H1 (cell line): ENCODE measurements around the gene MTFMT. TPM values are rescaled to one million over a fixed set of nuclear protein-coding genes. Genes with fewer than 3 reads are reported as not detected.

ENCODE experiments used
- CTCF ChIA-PET: fragments of 300-600 bp; sonication (Branson Sonifier 250); formaldehyde crosslinking; loops from one replicate; lab custom pipeline; 2021; ENCODE audit not compliant: partially characterized antibody; lab: Charles Lee
- POLR2A ChIA-PET: fragments of 300-600 bp; sonication (Branson Sonifier 250); formaldehyde crosslinking; loops from one replicate; lab custom pipeline; 2021; ENCODE audit warnings: inconsistent platforms; ENCODE audit not compliant: partially characterized antibody; lab: Charles Lee
- DNase-seq, 2 experiments: peaks; one replicate each; pipeline versions ENCODE4 v3.0.0 to v3.0.0-alpha.2; 2010 to 2022; ENCODE audit warnings: low spot score in 2 of 2, low read depth in 1 of 2, mixed read lengths in 1 of 2
- FAIRE-seq: peaks from 2 replicates; lab custom pipeline; 2011; peaks lifted over from hg19 to GRCh38; lab: Jason Lieb, UNC
- H2AFZ ChIP-seq: 2 replicates; pipeline ENCODE4 v1.8.1; 2012; ENCODE audit warnings: low read length, inconsistent platforms
- H2AK5ac ChIP-seq: 2 replicates; pipeline ENCODE4 v1.6.1; 2013; ENCODE audit warnings: low read depth, low read length
- H2BK120ac ChIP-seq: replicated peaks from 2 replicates; pipeline ENCODE3; 2013; ENCODE audit warnings: low read depth, low read length, inconsistent platforms
- H2BK12ac ChIP-seq: 2 replicates; pipeline ENCODE4 v1.6.1; 2013; ENCODE audit warnings: low read depth, low read length
- H2BK15ac ChIP-seq: 2 replicates; pipeline ENCODE4 v1.6.1; 2013; ENCODE audit warnings: low read length
- H2BK20ac ChIP-seq: 2 replicates; pipeline ENCODE4 v1.6.1; 2013; ENCODE audit warnings: low read length
- H2BK5ac ChIP-seq: 2 replicates; pipeline ENCODE4 v1.6.1; 2013; ENCODE audit warnings: low read depth, low read length
- H3K14ac ChIP-seq: 2 replicates; pipeline ENCODE4 v1.6.1; 2013; ENCODE audit warnings: inconsistent platforms; ENCODE audit not compliant: insufficient read length
- H3K18ac ChIP-seq: 2 replicates; pipeline ENCODE4 v1.6.1; 2013; ENCODE audit warnings: low read length; ENCODE audit errors: extremely low read depth
- H3K23ac ChIP-seq: 2 replicates; pipeline ENCODE4 v1.6.1; 2013; ENCODE audit warnings: inconsistent platforms; ENCODE audit not compliant: insufficient read length
- H3K23me2 ChIP-seq: 2 replicates; pipeline ENCODE4 v1.6.1; 2013; ENCODE audit warnings: low read depth, low read length
- H3K27ac ChIP-seq: 2 replicates; pipeline ENCODE4 v1.6.1; 2011; ENCODE audit warnings: low read depth, low read length, inconsistent platforms
- H3K27me3 ChIP-seq, 4 experiments: replicated peaks in 1 of 4; 1 replicate in 1 of 4; 2 replicates in 3 of 4; pipeline versions ENCODE4 v1.6.1 to v1.8.1; 2011 to 2013; ENCODE audit warnings: low read length in 3 of 4, mild to moderate bottlenecking in 3 of 4, inconsistent platforms in 2 of 4, mixed read lengths in 2 of 4, moderate library complexity in 1 of 4; ENCODE audit not compliant: control insufficient read depth in 3 of 4, insufficient read depth in 3 of 4; ENCODE audit errors: extremely low read depth in 1 of 4
- H3K36me3 ChIP-seq, 4 experiments: 2 replicates each; pipeline versions ENCODE4 v1.6.1 to v1.8.1; 2011 to 2013; ENCODE audit warnings: mild to moderate bottlenecking in 4 of 4, low read length in 3 of 4, moderate library complexity in 2 of 4, control low read depth in 1 of 4, inconsistent platforms in 1 of 4; ENCODE audit not compliant: insufficient read depth in 4 of 4, control insufficient read depth in 2 of 4
- H3K4ac ChIP-seq: replicated peaks from 2 replicates; pipeline ENCODE3; 2013; ENCODE audit warnings: low read length, low read depth, mixed read lengths, inconsistent platforms; ENCODE audit not compliant: insufficient read length
- H3K4me1 ChIP-seq, 4 experiments: replicated peaks in 1 of 4; 1 replicate in 1 of 4; 2 replicates in 3 of 4; pipeline versions ENCODE4 v1.6.1 to v1.8.1; 2011 to 2013; ENCODE audit warnings: low read length in 3 of 4, inconsistent platforms in 2 of 4, mixed read lengths in 1 of 4; ENCODE audit not compliant: insufficient read depth in 4 of 4, control insufficient read depth in 3 of 4
- H3K4me2 ChIP-seq, 2 experiments: 2 replicates each; pipeline versions ENCODE4 v1.6.1 to v1.8.1; 2011 to 2013; ENCODE audit warnings: low read depth in 2 of 2, low read length in 2 of 2, control low read depth in 1 of 2, inconsistent platforms in 1 of 2, mild to moderate bottlenecking in 1 of 2; ENCODE audit not compliant: insufficient read depth in 1 of 2
- H3K4me3 ChIP-seq, 4 experiments: fragments of 200-600, 300-600 bp in 1 of 4; sonication (generic), shearing (Covaris generic), sonication (Bioruptor Twin) in 1 of 4; 2 replicates each; pipeline versions ENCODE4 v1.5.1 to v1.8.1; 2011 to 2016; ENCODE audit warnings: low read length in 4 of 4, low read depth in 3 of 4, control low read depth in 2 of 4, inconsistent platforms in 2 of 4, mild to moderate bottlenecking in 2 of 4, mixed read lengths in 1 of 4, moderate library complexity in 1 of 4; ENCODE audit not compliant: insufficient read depth in 2 of 4; ENCODE audit errors: extremely low read depth in 1 of 4
- H3K56ac ChIP-seq: replicated peaks from 2 replicates; pipeline ENCODE3; 2013; ENCODE audit warnings: low read depth, mild to moderate bottlenecking, mixed read lengths, low read length, inconsistent platforms; ENCODE audit not compliant: insufficient read length
- H3K79me1 ChIP-seq: 2 replicates; pipeline ENCODE4 v1.6.1; 2013; ENCODE audit warnings: low read depth, low read length, control low read depth
- H3K79me2 ChIP-seq, 2 experiments: 2 replicates each; pipeline versions ENCODE4 v1.6.1 to v1.8.1; 2012 to 2013; ENCODE audit warnings: low read length in 2 of 2, mild to moderate bottlenecking in 2 of 2, inconsistent platforms in 1 of 2; ENCODE audit not compliant: insufficient read depth in 2 of 2, control insufficient read depth in 1 of 2
- H3K9ac ChIP-seq, 4 experiments: replicated peaks in 1 of 4; 1 replicate in 1 of 4; 2 replicates in 3 of 4; pipeline versions ENCODE4 v1.6.1 to v1.8.1; 2011 to 2013; ENCODE audit warnings: low read depth in 3 of 4, low read length in 3 of 4, control low read depth in 2 of 4, mild to moderate bottlenecking in 2 of 4, moderate library complexity in 2 of 4, inconsistent platforms in 1 of 4; ENCODE audit errors: extremely low read depth in 1 of 4
- H3K9me3 ChIP-seq, 2 experiments: 2 replicates each; pipeline versions ENCODE4 v1.6.1 to v1.8.1; 2012 to 2013; ENCODE audit warnings: mild to moderate bottlenecking in 2 of 2, moderate library complexity in 2 of 2, control low read depth in 1 of 2, inconsistent platforms in 1 of 2, low read depth in 1 of 2, low read length in 1 of 2, mixed read lengths in 1 of 2; ENCODE audit not compliant: insufficient read depth in 2 of 2
- H4K20me1 ChIP-seq, 2 experiments: replicated peaks in 1 of 2; 2 replicates each; pipeline versions ENCODE3 to v1.8.1; 2011 to 2013; ENCODE audit warnings: inconsistent platforms in 2 of 2, low read length in 2 of 2, mild to moderate bottlenecking in 1 of 2; ENCODE audit not compliant: insufficient read depth in 2 of 2, control insufficient read depth in 1 of 2
- H4K5ac ChIP-seq: 2 replicates; pipeline ENCODE4 v1.6.1; 2013; ENCODE audit warnings: low read length, low read depth, mixed read lengths, inconsistent platforms; ENCODE audit not compliant: insufficient read length
- H4K8ac ChIP-seq: 2 replicates; pipeline ENCODE4 v1.8.0; 2013; ENCODE audit warnings: mild to moderate bottlenecking, moderate library complexity, low read length, inconsistent platforms; ENCODE audit not compliant: insufficient read depth; ENCODE audit errors: extremely low read depth
- H4K91ac ChIP-seq: replicated peaks from 2 replicates; pipeline ENCODE3; 2013; ENCODE audit warnings: low read length, mixed read lengths, inconsistent platforms; ENCODE audit not compliant: insufficient read length
- CBX8 ChIP-seq: fragments of 300-800, 300-1000 bp; sonication (generic); IDR thresholded peaks from 2 replicates; pipeline ENCODE4 v1.7.1; 2016; ENCODE audit warnings: low read depth, low read length, borderline replicate concordance
- CEBPB ChIP-seq: IDR thresholded peaks from 2 replicates; pipeline ENCODE4 v1.6.1; 2012; ENCODE audit warnings: low read depth, low read length
- RAD21 ChIP-seq, 2 experiments: IDR thresholded peaks in 1 of 2; conservative IDR thresholded peaks in 1 of 2; 2 replicates each; pipeline ENCODE4 v1.6.1; 2011; ENCODE audit warnings: low read depth in 2 of 2, low read length in 2 of 2, improper control_type of control experiment in 1 of 2, inconsistent platforms in 1 of 2, mild to moderate bottlenecking in 1 of 2, moderate library complexity in 1 of 2
- ZNF274 ChIP-seq: IDR thresholded peaks from 2 replicates; pipeline ENCODE4 v1.7.0; 2012; ENCODE audit warnings: low read length, borderline replicate concordance; ENCODE audit errors: extremely low read depth
- WGBS, 2 experiments: shearing (Covaris generic) in 1 of 2; methylation state at CpG; one replicate each; pipeline versions ENCODE4 v1.1.6 to v1.1.7; 2013 to 2015; ENCODE audit warnings: low lambda C conversion rate in 2 of 2, mixed read lengths in 2 of 2, inconsistent platforms in 1 of 2, low coverage in 1 of 2, missing lambda C conversion rate in 1 of 2; ENCODE audit not compliant: insufficient replicate concordance in 2 of 2, insufficient coverage in 1 of 2, insufficient read length in 1 of 2; ENCODE audit errors: extremely low coverage in 1 of 2, missing lambda C conversion rate in 1 of 2; 5-methylcytosine and 5-hydroxymethylcytosine counted together
- polyA plus RNA-seq, 7 experiments: library from polyadenylated mRNA; depleted of rRNA in 3 of 7; stranded (reverse) in 5 of 7; unstranded in 2 of 7; fragments of >200 nt in 5 of 7; fragments of 200-250 nt in 2 of 7; gene quantifications; 1 replicate in 5 of 7; 2 replicates in 1 of 7; 4 replicates in 1 of 7; pipeline versions ENCODE4 v1.2.1 to v1.2.3, GENCODE V29; 2011 to 2013; ENCODE audit warnings: missing spikeins in 2 of 7, mixed read lengths in 2 of 7
- total RNA-seq: library from RNA; stranded (reverse); fragmentation: NEBNext Ultra II Directional; extraction: Animal tissue kit (Norgen Biotek cat#: 25700); gene quantifications from 2 replicates; pipeline ENCODE4 v1.2.1, GENCODE V29; 2021

The MTFMT gene
- total and polyA plus RNA-seq, 2 of the 8 experiments (the other 6 are each of a cell fraction or from before 2014, with no cell fraction given), result 7.7 to 20.8 TPM

- Histone ChIP-seq H3K36me3 (no peaks in the 10 kb centered on the region; a peak in 1 of 8 replicates), H2BK12ac (no peak overlapping the region), H3K4me2 (no peak overlapping the region), H3K9ac (no peak overlapping the region), H4K91ac (no peak overlapping the region), H3K4ac (no peak overlapping the region), H3K9me3 (no peaks in the 10 kb centered on the region), H2BK20ac (no peak overlapping the region), H3K18ac (no peak overlapping the region), H2AFZ (no peak overlapping the region), H3K4me3 (no peak overlapping the region), H3K4me1 (no peaks in the 10 kb centered on the region), H4K8ac (no peak overlapping the region), H4K20me1 (no peaks in the 10 kb centered on the region), H3K56ac (no peak overlapping the region), H3K23me2 (no peaks in the 10 kb centered on the region), H2BK5ac (no peak overlapping the region), H3K79me1 (no peaks in the 10 kb centered on the region), H3K23ac (no peak overlapping the region), H4K5ac (no peak overlapping the region), H2BK120ac (no peak overlapping the region), H3K14ac (no peak overlapping the region), H2AK5ac (no peak overlapping the region), H3K27me3 (no peaks in the 10 kb centered on the region; a peak in 1 of 7 replicates), H3K27ac (no peak overlapping the region), H3K79me2 (no peaks in the 10 kb centered on the region), H2BK15ac (no peak overlapping the region)
- no peak for DNase-seq
- no peak for TF ChIP-seq CEBPB
- no peak for TF ChIP-seq RAD21 (IDR thresholded peaks at IDR 0.05 in 1 of 2, conservative IDR thresholded peaks at IDR 0.05 in 1 of 2; ENCODE audit: low read depth in 2 of 2, low read length in 2 of 2)
- TF ChIP-seq CBX8, result no peak
- no peak for TF ChIP-seq ZNF274
- no peak for FAIRE-seq
- ChIA-PET CTCF (interaction anchor here (1.7 to 33.2 kb wide), 7 partner anchors 3 to 48 kb away, joined by 4 to 1213 read pairs (median 28); partner anchors contain the start of genes KBTBD13, RASL12 and SLC51B), POLR2A (no interaction called here)
- WGBS, 2 experiments, result 97% methylated on average over 8 of the region's 8 CpGs; no CpG with 5 or more reads in 1 of the 2 experiments
These were observed 28.1 kb upstream of the MTFMT start for GRCh38 chr15:65057549-65057940.
